ENCODE results near the gene TEX14.
A peak's percentile ranks its signal among the peaks of the same experiment; 100 is the strongest.

Gene TEX14

DNA sequence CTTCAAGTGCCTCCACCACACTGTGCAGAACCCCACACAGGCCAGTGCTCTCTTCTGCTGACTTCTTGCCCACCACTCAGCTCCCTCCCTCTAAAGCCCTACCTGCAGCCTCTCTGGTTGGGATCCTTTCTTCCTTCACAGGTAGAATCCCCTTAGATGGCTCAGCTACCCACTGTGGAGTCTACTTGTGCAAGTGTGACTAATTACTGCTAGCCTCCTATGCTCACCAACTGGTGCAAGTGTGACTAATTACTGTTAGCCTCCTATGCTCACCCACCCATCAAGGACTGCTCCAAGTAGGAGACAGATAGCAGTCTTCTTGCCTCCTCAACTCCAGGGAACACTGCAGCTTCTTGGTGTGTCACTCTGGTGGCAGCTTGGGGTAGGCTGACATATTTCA lies 43.6 kb downstream of the TEX14 start:
- no peak for DNase-seq (ENCODE audit: low spot score)

DNA sequence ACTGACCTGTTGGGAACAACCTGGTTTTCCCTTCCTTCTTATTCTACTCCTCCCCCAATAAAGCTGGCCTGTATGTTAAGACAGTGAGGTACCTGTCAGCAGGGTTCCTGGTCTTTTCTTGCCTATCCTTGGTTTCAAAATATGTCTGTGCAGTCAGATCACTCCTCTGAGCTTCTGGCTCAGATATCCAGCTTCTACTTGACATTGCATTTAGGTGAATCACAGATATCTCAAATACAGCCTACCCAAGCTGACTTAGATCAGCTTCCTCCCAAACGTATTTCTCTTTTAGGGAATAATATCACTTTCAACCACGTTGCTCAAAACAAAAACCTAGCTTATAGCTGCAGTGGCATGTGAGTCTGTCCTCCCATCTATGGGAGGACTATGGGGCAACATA lies 48.7 kb downstream of the TEX14 start:
- no peak for DNase-seq (ENCODE audit: low spot score)

DNA sequence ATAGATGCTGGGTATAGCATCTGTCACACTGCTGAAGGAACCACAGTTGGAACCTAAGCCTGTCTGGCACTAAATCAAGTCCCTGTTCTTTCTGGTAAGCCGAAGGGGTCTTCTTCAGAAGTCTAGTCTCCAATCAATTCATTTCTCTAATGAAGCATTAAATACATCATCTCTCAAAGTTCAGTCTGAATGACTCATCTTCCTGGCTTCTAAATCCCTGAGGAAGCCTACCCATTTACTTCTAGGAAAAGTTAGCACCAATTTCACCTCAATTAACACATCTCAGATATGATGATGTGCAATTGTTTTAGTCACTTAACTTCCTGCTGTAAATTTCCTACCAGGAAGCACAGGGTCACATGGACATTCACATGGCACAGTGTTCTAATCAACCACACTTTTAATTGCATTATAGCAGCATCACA lies 49.9 kb downstream of the TEX14 start:
- peak; percentile 58 for DNase-seq (ENCODE audit: low spot score)

DNA sequence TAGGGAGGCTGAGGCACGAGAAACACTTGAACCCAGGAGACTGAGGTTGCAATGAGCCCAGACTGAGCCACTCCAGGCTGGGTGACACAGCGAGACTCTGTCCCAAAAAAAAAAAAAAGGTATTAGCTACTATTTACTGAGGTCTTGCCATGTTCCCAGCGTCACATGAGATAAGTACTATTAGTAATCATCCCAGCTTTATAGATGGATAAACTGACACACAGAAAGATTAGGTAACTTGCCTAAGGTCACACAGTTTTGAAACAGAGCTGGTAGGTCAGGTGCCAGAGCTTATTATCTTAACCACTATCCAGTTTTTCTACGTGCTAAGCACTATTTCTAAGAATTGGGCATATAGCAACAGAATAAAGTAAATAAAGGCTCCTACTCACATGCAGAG lies 51.6 kb downstream of the TEX14 start:
- no peak for DNase-seq (ENCODE audit: low spot score)

DNA sequence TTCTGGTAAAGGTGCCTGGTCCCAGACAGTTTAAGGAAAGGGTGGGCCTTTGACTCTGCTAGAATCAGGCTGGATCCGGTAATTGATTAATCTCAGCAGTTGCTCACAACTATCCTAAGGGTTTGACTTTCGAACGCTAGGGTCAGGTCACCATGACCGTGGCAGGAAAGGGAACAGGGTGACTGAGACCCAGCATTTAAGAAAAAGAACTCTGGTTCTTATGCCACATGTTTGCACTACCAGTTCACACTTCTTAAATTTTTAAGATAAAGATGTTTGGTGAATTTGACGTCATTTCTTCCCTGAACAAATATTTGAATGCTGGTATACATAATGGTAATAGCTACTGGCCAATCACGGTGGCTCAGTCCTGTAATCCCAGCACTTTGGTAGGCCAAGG lies 52.2 kb downstream of the TEX14 start:
- DNase-seq (ENCODE audit: low spot score) = no peak

DNA sequence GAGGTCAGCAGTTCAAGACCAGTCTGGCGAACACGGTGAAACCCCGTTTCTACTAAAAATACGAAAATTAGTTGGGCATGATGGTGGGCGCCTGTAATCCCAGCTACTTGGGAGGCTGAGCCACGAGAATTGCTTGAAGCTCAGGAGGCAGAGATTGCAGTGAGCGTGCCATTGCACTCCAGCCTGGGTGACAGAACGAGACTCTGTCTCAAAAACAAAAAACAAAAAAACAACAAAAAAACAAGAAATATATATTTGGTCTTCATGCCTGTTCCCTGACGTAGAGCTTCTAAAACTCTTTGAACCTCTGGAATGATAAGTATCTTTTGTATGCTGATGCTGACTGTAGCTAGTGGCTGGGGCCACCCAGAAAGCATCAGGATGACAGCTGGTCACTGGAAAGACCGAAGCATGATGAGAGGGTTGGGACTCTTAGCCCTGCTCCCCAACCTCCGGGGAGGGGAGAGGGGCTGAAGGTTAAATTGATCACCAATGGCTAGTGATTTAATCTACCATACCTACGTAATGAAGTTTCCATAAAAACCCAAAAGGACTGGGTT lies 54.8 kb downstream of the TEX14 start:
- DNase-seq (ENCODE audit: low spot score) = no peak

DNA sequence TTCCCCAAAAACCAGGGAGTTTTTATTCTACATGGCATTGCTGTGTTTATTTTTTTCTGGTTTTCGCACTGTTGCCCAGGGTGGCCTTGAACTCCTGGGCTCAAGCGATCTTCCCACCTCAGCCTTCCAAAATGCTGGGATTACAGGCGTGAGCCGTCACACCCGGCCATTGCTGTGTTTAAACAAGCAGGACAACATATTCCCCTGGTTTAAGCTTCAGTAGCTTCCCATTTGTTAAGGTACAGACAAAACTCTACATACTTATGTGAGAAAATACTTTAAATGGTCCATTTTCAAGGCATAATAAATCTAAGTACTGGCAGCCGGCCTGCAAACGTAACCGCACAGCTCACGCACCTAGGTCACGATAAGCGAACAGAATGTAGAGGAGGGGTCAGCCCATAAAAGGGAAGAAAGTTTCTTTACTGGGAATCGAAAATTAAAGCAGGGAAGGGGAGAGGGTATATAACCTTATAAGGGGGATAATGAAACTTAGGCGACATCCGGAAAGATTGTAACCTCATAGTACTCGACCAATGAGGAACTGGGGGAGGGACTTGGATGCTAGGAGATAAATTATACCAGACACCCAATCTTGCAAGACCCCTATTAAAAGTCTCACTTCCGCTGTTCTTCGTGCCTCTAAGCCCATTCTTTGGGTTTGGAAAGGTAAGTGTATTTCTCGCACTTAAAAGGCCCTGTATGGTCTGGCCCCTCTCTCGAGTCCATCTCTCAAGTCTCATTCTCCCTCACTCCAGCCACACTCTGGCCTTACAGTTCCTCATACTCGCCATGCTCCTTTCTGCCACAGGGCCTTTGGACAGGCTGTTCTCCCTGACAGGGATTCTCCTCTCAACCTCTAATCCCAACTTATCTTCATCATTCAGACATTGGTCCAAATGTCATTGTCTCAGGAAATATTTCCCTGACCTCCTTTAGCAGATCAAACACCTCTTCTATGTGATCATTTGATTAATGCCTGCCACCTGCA lies 59.2 kb downstream of the TEX14 start:
- DNase-seq (ENCODE audit: low spot score) = no peak

DNA sequence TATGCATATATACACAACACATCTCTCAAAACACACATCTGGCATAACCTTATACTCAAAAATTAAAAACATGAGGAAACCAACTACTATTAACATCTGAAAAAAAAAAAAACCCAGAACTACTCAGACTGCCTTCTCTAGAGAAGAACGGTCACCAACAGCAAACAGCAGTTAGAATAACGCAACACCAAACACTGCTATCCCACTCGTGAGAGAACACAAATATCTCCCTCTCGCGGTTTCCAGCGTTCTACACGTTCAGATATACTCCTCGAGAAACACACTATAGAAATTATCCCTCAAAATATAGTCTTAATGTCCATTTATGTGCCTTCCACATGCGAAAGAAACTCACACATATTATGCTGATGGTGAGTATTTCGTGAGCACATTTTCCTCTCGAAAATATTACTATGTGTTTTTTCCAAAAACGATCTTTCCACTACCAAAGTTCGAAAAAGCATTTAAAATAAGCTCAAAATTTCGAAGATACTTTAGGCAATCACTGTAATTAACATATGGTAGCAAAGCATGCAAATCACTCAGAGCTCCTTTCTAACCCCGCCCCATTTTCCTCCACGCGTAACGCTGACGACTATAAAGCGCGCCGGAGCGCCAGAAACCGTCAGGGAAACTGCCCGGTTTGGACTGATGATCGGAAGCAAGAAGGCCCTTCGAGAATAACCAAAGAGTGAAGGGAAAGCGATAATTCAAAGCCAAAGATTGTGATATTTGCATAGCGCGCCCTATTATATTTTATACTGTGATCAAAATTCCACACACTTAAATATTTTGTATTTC lies 60.1 kb downstream of the TEX14 start:
- peak; percentile 92 for DNase-seq (ENCODE audit: low spot score)

DNA sequence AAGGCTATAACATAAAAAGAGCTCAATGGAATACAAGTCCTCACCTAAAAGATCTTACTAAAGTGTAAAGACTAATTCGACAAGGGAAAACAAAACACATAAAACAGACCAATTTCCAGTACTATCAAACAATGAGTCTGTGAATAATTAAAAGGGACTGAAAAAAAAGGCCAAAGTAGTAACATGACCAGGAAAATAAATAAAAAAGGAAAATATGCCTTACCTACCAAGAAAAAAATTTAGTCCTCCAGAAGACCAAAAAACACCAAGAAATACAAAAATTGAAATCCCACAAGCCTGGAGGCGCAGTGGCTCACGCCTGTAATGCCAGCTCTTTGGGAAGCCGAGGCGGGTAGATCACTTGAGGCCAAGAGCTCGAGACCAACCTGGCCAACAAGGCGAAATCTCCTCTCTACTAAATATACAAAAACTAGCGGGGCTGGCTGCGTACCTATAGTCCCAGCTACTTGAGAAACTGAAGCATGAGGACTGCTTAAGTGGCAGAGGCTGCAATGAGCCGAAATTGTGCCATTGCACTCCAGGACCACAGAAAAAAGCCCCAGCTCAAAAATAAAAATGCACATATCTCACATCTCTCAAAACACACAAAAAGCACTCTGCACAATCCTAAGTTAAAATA lies 60.8 kb downstream of the TEX14 start:
- peak; percentile 59 for DNase-seq (ENCODE audit: low spot score)

DNA sequence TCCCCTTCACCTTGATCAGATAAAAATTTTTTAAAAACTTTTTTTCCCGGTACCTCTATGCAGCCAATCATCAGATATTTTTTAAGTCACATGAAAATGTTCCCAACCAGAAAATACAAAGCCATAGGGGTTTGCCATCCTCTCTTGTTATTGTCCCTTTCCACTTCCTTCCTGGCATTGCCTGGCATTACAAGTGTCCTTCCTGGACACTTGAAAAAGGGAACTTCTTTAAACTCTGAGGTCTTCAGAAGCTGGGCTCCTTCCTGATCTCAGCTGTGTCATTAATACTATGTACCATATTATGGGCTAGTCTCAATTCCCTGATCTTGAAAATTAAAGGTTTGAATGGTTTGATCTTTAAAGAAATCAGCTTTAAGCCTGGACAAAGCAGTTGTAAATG lies 64.9 kb downstream of the TEX14 start:
- no peak for DNase-seq (ENCODE audit: low spot score)

DNA sequence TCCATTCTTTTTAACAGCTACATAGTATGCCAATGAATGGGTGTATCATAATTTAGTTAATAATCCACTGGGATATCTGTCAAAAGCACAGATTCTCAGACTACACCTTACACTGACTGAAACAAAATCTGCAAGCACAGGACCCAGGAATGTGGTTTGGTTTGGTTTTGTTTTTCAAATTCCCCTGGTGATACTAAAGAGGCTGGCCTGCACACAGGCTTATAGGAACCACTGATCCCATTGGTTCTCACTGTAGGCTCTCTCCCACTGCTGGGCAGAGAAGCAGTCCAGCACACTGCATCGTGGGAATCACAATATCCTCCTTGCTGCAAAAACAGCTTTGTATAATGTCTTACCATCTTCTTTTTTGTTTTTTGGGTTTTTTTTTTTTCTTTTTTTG lies 67.1 kb downstream of the TEX14 start:
- DNase-seq (ENCODE audit: low spot score) = no peak

DNA sequence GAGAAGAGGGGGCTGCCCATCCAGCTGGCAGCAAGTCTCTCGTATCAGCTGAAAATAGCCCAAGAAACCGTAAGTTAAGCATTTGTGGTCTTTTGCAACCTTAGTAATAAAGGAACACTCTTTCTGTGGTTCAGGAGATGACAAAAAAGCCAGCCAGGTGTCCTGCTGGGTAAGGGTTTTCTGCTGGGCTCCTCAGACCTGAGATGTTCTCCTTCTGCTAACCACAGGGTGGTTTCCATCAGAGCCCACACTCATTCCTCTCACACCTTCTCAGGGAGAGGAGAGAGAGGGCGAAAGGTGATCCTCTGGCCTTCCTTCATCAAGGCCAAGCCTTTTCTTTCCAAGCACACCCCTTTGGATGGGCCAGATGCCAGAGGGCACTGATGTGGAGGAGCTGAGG lies 70.7 kb downstream of the TEX14 start:
- DNase-seq (ENCODE audit: low spot score) = no peak

DNA sequence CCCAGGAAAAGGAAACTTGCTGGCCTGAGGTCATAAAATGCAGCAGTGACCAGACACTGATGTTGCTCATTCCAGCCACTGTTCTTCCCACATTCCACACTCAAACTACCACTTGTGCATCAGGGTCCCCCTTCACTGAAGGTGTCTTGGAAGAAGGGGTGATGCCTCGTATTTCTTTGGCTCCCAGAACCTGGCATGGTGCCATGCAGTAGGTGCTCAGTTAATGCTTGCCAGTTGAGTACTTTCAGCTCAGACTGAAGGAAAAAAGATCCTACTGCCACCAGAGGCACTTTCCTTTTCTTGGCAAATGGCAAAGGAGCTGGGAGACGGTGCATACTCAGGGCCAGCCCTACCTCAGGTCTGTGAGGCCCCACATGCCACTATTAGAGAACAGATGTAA lies 73.5 kb downstream of the TEX14 start:
- DNase-seq (ENCODE audit: low spot score) = no peak

DNA sequence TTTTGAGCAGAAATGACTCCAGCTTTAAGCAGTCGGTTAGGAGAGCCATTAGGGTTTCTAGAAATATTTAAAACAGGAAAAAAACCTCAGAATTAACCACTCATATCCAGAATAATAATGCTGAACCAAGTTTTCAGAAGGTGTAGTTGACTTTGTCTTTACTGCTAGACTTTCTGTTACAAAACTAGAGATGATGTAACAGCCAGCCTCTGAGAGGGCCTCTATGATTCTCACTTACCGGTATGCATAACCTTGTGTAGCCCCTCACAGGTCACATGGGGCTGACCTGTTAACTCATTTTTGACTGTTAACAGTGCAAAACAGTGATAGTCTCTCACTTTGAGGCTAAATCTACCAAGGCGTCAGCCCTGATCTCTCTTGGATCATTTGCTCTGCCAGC lies 74.3 kb downstream of the TEX14 start:
- DNase-seq (ENCODE audit: low spot score) = no peak

DNA sequence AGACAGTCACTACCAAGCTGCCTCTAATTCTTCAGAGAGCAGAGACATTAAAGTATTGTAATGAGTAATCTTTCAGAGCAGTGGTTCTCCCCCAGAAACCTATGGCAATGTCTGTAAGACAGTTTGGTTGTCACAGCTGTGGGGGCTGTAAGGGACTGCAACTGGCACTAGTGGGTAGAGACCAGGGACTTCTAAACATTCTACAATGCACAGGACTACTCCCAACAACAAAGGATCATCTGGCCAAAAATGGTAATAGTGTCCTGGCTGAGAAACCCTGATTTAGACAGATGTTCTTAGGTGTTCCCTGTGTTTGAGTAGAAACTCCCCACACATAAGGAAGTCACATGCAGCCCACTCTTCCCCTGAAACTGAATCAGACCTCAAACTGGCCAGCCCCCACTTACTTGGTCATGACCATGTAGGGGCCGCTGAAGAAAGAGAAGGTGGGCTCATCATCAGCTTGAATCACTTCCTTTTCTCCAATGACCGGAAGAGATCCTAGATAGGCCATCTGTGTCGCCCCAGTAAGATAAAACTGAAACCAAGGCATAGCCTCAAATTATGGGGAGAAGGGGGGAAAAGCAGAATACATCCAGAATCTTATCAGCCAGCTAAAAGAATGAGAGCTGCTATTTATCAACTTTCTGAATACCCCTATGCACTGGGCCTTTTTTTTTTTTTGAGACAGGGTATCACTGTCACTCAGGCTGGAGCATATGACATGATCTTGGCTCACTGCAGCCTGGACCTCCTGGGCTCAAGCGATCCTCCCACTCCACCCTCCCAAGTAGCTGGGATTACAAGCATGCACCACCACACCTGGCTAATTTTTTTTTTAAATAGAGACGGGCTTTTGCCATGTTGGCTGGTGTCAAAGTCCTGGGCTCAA lies 75.8 kb downstream of the TEX14 start:
- no peak for DNase-seq (ENCODE audit: low spot score)

DNA sequence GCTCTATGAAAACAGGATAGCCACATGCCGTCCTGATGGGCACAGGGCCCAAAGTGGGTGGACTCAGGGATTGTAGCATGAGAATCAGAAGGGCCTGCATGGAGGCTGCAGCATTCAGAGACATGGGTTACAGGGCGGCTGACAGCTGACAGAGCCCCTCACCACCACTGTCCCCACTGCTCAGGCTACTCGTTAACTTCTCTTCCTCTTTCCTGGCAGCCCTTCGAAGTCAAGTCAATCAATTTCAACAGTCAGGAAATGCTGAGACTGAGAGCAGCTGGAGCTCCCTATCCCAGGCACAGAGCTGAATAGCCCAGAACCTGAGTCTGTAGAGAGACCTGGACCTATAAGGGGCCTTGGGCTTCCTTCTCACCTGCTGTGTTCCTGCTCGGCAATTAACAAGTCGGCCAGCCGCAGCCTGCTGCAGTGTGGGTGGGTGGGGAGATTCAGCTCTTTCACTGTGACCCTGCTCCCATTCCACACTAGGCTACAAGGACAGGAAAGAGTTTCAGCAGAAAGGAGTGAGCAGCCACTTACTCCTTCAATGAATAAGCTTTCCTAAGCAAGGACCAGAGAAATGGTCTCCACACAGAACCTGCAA lies 76.9 kb downstream of the TEX14 start:
- no peak for DNase-seq (ENCODE audit: low spot score)

DNA sequence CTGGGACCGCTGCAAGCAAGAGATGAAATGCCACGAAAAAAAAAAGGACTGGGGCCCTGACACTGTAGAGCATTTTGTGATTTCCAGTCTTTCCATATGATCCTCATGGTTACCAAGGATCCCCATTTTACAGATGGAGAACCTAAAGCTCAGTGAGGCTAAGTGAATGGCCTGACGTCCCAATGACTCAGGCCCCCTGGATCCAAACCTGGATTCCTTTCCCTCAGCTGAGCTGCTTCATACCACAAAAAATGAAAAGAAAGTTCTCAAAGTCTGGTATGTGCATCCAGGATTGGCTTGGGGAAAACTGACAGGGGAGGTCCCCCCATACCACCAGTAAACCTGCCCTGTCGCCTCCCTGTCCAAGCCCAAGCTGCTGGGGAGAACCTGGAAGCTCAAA lies 80.5 kb downstream of the TEX14 start:
- no peak for DNase-seq (ENCODE audit: low spot score)

DNA sequence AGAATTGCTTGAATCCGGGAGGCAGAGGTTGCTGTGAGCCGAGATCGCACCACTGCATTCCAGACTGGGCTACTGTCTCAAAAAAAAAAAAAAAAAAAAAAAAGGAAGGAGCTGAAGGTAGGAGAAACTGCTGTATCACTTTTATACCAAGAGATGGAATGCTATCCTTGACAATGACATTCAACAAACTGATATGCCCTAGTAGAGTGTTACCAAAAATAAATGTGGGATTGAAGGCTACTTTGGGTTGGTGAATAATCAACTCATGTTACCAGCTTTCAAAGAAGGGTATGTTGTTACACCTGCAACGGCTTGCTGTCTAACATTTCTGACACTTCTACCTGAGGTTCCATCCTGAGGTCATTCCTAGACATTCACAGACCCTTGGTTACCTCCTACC lies 84.9 kb downstream of the TEX14 start:
- DNase-seq (ENCODE audit: low spot score) = no peak

DNA sequence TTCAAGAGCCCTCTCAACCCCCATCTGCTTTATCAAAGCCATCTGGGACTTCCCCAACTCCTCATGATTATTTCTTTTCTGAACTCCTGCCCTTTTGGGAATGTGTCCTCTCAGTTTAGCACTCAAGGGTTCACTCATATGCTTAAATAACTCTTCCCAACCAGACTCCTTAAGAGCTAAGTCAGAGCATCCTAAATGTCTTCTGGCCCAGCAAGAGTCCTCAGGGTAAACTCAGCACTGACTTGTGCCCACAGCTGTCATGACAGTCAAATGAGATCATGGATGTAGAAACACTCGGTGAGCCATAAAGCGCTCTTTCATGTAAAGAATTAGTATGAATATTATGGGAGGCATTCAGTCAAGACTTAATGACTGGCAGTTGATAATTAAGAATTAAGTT lies 85.9 kb downstream of the TEX14 start:
- no peak for DNase-seq (ENCODE audit: low spot score)

DNA sequence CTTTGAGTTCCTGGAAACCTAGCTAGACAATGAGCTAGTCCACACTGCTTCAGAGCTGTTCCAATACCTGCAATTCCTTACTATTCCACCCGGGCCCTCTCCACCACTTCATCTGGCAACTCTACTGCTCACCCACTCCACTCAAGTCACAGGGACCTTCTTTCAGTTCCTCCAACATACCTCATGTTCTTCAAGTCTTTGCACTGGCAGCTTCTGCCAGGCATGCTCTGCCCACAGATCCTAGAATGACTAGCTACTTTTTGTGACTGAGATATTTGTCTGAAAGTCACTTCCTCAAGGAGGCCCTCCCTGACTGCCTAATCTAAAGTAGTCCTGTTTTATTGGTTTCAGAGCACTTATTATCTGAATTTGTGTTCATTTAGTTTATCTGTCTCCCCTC lies 86.4 kb downstream of the TEX14 start:
- no peak for DNase-seq (ENCODE audit: low spot score)

DNA sequence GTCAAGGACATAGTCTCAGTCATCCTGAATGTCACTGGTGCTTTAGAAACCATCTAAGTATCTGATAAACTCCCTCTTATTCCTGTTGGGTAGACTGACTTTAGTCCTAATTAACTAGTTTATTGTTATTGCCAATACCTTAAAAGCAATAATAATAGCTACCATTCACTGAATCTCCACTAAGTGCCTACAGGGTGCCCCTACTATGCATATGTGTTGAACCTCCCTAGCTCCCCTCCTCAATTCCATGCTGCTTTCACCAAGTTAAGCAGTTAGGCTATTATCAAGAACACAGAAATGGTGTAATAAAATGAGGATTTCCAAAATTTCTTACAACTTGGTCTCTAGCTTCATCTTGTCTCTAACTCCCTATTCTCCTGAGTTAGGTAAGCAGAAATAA lies 89.9 kb downstream of the TEX14 start:
- no peak for DNase-seq (ENCODE audit: low spot score)
